ENCODE measurements around the gene RAD51D.
"Not testable (repeated sequence)": the region's sequence is repeated elsewhere in the genome, so short reads cannot be mapped to it uniquely, and the experiment has no call there.

The RAD51D gene

DNA sequence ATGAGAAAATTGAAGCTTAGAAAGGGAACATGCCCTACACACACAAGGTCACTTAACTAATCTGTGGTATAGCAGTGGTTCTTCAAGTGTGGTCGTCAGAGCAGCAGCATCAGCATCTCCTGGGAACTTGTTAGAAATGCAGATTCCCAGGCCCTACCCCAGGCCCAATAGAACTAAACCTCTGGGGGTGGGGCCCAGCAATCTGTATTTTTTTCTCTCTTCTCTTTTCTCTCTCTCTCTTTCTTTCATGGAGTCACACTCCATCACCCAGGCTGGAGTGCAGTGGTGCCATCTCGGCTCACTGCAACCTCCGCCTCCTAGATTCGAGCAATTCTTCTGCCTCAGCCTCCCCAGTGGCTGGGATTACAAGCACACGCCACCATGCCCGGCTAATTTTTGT is 18.6 kb upstream of the RAD51D start:
- DNase-seq, result no peak

DNA sequence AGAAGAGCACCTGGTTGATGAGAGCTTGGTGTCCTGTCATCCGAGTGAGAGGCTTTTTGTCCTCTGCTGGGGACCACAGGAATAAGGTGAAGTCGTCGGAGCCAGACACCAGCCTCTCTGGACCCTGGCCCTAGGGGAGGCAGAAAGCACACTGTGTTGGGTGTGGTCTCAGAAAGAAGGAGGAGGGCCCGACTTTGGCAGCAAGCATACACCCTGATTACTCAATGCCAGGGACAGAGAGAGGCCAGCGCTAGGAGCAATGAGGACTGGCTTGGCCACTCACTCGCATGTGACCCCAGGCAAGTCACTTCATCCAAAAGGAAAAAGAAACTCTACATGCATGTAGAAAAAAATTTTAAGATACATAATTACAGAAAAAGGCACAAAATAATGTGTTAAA is 15.7 kb upstream of the RAD51D start:
- no peak for DNase-seq

DNA sequence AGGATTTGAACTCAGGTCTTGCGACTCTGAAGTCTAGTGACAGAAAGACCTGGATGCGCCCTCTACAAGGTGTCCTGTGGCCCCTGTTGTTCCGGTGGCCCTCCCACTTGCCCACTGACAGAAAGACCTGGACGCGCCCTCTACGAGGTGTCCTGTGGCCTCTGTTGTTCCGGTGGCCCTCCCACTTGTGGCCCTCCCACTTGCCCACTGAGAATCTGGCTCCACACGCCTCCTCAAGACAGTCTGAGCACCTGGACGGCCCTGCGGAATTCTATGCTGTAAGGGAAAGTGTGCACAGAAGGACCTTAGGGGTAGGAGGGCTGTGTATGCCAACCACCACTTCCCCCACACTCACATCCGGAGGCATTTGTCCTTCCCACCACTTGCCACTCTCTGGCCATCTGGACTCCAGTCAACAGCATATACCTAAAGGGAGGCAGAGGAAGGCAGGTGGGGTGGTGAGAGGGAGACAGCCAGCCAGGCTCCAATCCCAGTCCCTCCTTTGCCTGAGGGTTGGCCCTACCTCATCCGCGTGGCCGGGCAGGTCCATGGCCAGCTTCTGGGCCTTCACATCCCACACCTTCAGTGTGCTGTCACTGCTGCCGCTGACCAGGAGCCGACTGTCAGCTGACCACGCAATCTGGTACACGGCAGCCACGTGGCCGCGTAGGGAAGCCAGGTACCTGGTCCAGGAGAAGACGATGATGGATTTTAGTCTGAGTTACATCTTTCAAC is 13.3 kb upstream of the RAD51D start:
- DNase-seq, result no peak

DNA sequence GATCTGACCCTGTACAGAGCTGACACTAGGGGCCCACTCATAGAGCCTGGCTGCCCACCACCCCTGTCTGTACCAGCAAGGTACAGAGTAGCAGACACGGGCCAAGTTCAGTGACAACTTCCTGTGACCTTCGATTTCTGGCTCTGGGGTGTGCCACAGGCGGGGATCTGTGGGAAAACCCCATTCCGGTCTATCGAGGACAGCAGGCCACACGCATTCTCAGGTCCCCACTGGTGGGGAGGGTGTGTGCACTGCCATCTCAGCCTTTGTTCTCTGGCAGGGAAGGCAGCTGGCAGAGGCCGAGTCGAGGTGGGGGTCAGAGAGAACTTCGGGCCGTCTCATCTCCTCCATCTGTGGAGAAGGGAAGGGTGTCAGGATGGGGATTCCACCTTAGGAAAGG is 12.4 kb upstream of the RAD51D start:
- no peak for DNase-seq

DNA sequence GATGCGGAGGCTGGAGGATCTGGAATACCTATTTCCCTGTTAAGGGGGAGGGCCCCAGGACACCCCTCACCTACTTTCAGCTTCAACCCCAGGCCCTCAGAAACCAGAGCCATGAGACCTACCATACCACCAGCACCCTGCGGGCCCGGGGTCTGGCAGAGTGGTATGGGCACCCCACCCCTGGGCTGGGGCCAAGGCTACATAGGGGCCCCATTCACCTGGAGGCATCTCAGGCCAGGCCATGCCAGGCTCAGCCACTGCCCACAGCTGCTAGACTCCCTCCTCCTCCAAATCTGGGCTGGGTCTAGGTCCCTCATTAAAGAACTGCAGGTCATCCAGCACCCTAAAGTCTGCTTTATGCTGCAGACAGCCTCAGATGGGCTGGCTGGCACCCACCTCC is 10.7 kb upstream of the RAD51D start:
- DNase-seq, result no peak

DNA sequence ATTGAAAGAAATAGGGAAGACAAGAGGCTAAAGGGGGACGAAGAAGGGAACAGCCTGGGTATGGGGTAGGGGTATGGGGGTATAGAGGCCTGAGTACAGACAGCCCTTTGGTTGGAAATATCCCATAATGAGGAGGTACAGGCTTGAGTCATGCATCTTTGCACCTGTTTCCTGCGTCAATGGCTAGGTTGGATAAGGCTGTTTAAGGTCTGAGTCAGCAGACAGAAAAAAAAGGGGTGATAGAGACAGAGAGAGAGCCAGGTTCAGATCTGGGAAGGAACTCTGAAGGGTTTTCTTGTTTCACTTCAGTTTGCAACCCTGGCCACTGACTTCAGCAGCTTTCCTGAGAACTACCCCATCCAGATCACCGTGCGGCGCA is 10.3 kb upstream of the RAD51D start:
- DNase-seq, result peak; percentile 10

DNA sequence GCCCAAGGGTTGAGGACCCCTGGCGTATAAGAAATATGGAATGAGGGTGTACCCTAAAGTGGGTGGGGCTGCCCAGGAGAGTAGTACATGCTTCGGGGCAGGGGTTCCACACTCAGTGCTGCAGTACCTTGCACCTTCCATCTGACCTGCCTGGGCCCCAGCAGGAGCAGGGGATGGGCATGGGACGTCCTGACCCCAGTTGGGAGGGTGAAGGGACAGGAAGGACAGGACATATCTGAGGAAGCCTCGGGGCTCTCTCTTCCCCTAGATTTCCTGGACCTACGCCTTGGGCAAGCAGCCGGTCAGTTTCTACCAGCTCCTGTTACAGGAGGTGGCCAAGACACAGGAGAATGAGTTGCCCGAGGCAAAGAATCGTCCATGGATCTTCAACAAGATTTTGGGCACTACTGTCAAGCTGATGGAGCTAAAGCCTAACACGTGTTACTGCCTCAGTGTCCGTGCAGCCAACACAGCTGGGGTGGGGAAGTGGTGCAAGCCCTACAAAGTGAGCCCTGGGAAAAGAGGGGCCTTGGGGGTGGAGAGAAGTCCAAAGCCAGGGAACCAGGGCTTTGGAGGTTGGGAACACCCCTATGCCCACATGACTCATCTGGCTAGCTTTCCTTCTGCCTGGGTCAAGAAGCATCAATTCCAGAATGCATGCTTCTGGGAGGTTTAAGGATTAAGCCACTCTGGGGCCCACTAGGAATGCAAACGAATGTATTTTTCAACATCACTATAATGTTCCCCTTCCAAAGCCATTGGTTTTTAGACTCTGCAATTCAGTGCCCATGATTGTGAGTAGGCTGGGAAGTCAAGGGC is 9.7 kb upstream of the RAD51D start:
- DNase-seq, result no peak

DNA sequence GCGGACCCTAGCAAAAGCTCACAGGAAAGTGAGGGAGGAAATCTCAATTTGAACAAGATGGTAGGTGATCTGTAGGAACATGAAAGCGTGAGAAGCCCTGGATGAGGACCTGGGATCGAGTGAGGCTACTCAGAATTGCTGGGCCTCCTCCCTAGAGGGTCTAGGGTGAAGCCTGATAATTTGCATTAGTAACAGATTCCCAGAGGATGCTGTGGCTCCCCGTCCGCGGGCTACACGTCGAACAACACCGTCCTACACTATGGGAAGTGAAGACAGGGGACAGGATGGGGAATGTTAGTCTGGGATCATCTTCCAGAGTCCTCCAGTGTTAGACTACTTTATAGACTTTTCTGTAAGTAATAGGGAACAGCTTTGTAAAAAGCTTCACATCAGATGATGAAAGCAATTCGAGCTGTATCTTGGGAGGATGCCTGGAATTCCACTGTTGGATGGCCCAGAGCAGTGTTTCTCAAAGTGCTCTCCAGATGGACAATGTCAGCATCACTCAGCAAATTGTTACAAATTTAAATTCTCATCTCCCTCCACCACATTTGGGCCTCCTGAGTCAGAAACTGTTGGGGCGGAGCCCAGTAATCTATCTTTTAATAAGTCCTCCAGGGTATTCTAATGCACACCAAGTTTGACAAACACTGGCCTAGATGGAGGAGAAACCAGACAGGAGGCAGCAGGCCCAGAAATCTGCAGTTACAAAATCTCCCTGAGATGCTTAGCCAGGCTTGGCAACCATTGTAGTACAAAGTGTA is 8.3 kb upstream of the RAD51D start:
- peak; percentile 61 for DNase-seq

DNA sequence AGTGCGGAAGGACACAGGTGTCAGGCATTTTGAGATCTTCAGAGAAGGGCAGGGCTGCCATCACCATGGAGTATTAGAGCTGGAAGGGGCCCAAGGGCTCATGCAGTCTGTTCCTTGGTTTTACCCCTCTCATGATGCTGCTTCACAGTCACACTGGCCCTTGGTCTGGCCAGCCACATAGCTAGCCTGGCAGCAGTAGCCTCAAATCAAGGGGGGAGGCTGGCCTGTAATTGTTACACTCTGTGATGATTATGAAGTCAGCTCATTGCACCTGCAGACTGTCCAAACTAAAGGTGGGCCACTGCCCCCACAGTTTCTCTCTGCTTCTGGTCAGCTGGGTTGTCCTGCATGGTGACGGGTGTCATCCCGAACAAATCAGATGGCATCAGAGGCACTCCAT is 1.7 kb upstream of the RAD51D start, which contains the start of gene FNDC8:
TSS of gene FNDC8 (plus strand) at position 301 of the 400 bp plus-strand sequence. CDS start at position 380, 79 bp downstream.
- DNase-seq, result no peak

DNA sequence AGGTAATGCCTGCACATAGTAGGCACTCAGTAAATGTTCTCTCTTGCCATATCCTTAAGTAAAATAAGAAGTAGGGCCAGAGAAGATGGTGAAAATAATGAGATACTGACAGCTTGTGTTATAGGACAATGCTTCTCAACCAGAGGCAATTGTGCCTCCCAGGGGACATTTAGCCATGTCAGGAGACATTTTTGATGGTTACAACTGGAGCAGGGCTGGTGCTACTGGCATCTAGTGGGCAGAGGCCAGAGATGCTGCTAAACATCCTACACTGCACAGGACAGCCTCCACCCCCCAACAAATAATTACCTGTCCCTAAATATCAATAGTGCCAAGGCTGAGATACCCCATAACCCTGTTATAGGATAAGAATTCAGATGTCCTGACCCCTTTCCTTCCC is 1.7 kb downstream of the RAD51D start:
- DNase-seq, result peak; percentile 32

DNA sequence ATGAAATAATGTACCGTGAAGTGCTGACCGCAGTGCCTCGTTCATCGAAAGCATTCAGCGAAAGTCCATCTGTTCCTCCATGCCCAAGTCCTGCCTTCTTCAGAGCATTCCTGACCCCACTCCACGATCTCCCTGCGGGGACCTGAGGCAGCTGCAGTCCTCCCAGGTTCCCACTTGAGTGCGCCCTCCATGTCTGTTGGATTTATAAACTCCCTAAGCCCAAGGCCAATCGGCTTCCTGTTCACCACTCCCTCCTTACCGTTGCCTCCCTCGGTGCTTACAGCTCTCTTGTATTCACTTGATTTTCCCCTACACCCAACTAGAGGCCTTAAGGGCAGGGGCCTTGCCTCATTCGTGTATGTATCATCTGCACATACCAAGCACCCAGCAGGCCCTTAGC is 2.8 kb downstream of the RAD51D start:
- no peak for DNase-seq

DNA sequence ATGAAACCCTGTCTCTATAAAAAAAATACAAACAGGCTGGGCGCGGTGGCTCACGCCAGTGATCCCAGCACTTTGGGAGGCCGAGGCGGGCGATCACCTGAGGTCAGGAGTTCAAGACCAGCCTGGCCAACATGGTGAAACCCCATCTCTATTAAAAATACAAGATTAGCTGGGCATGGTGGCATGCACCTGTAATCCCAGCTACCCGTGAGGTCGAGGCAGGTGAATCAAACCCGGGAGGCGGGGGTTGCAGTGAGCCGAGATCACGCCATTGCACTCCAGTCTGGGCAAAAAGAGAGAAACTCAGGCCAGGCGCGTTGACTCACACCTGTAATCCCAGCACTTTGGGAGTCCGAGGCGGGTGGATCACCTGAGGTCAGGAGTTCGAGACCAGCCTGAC is 8.9 kb downstream of the RAD51D start:
- not testable (repeated sequence) for DNase-seq

DNA sequence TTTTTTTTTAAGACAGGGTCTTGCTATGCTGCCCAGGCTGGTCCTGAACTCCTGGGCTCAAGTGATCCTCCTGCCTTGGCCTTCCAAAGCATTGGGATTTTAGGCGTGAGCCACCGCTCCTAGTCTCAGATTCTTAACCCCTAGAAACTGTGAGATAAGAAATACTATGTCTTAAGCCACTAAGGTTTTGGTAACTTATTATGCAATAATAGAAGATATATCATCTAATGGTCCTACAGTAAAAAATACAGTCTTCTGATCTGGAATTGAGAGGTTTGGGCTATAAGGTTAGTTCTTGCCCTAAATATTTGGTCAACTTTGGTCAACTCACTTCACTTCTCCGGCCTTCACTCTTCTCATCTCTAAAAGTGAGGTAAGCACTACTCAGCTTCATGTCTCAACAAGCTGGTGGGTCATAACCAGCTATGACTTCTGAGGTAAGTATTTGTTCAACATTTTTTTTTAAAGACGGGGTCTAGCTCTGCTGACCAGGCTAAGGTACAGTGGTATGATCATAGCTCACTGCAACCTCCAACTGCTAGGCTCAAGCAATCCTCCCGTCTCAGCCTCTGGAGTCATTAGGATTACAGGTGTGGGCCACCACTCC is 14.7 kb downstream of the RAD51D start:
- DNase-seq, result no peak

DNA sequence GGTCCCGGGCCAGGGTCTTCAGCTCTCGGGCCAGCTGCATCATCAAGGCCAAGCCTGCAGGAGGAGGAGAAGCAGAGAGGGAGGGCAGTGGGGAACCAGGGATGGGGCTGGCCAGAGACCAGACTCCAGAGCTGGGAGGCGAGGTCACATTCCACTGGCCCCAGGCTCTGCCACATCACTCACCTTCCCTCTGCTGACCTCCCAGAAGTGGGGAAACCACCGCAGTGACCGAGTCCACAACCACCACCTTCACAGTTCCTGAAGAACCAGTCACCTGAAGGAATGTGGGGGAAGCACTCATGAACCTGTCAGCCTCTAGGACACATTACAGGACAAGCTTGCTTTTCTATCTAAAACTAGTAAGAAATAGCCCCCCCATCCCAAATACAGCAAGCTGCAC is 16.4 kb downstream of the RAD51D start:
- no peak for DNase-seq

DNA sequence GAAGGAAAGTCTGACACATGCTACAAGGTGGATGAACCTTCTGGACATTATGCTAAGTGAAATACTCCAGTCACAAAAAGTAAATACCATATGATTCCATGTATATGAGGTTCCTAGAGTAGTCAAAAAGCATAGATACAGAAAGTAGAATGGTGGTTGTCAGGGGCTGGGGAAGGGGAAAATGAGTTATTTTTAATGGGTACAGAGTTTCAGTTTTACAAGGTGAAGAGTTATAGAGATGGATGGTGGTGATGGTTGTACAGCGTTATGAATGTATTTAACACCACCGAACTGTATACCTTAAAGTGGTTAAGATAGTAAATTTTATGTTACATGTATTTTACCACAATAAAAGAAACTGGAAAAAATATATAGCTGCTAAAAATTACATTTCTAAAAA is 17.9 kb downstream of the RAD51D start:
- DNase-seq, result no peak

DNA sequence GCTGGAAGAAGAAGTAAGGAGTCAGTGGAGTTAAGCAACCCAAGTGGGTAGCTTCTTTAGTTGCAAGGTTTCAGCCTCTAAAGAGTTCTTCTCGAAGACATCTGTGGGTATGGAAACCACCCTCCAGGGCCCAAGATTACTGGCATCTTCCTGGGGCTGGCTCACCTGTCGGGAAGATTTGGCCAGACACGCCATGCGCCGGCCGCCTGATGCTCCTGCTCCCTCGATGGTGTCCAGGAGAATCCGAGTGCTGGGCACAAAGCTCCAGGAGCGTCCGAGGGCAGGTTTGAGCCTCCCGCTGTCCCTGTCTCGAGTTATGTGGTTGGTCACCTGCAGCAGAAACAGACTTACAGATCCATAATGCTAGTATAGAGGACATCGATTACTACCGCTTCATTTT is 18.6 kb downstream of the RAD51D start:
- no peak for DNase-seq

DNA sequence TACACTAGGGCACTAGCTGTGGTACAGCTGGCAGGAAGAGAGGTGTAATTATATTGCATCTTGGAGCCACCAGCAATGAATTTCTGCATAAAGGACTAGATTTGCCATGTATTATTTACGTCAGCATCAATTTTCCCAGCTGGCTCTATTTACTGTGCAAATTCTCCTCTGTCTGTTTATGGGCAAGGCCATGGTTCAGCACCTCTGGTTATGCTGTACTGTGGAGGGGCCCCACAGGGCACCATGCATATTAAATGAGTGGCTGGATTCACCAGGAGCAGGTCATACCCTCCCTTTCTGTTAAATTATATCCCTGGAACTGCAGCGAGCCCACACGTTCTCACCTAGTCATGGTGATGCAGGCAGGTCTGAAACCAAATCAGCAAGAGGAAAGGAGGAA is 19.8 kb downstream of the RAD51D start:
- DNase-seq, result no peak

DNA sequence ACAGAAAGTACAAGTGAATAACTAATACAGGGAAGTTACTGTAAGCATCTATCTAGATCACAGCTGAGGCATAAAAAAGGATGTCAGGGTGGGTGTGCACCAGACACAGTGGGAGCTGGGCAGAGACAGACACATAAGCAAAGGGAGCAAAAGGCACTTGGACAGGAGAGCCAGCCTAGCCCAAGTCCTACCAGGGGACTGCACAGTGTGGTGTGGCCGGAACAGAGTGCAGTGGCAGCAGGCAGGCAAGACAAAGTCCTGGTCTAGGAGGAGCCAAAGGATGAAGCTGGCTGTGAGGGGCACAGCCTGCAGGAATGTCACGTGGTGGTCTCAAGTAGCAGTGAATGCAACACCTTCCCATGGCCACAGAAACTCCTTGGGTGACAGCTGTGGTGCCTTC is 21.9 kb downstream of the RAD51D start:
- no peak for DNase-seq

DNA sequence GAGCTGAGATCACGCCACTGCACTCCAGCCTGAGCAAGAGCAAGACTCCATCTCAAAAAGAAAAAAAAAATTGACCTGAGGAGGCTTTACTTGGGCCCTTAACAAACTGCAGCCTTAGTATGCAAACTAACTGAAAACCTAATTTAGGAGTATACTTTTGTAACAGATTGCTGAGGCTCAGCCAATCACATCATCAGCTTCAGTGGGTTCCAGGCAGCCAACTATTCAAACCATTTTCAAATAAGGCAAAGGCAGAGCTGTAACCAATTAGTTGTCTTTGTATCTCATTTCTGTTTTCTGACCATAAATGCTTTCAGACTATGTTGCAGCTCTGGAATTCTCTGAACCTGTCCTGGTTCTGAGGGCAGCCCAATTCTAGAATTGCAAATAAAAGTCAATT is 23.9 kb downstream of the RAD51D start:
- DNase-seq, result no peak

DNA sequence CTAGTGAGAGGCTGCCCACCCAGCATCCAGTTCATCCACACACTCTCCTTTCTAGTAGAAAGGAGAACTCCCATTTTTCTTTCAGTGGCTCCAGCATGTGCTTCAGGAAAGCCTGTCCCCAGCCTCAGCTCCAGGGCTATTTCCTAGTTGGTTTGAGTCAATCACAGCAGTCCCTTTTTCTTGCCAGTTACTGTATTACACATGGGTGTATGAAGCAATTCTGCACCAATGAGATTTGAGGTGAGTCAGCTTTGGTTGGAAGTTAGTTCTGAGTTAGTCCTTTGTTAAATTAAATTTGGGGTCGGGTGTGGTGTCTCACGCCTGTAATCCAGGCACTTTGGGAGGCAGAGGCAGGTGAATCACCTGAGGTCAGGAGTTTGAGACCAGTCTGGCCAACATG is 24.8 kb downstream of the RAD51D start:
- DNase-seq, result peak; percentile 82

DNA sequence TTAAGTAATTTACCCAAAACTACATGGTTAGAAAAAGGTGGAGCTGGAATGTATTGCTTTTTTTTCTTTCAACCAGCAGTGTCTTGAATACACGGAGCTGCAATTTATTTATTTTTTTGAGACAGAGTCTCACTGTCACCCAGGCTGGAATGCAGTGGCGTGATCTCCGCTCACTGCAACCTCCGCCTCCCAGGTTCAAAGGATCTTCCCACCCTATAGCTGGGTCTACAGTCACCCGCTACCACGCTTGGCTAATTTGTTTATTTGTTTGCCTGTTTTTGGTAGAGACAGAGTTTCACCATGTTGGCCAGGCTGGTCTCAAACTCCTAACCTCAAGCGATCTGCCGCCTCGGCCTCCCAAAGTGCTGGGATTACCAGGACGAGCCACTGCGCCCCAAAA is 29.0 kb downstream of the RAD51D start:
- not testable (repeated sequence) for DNase-seq

DNA sequence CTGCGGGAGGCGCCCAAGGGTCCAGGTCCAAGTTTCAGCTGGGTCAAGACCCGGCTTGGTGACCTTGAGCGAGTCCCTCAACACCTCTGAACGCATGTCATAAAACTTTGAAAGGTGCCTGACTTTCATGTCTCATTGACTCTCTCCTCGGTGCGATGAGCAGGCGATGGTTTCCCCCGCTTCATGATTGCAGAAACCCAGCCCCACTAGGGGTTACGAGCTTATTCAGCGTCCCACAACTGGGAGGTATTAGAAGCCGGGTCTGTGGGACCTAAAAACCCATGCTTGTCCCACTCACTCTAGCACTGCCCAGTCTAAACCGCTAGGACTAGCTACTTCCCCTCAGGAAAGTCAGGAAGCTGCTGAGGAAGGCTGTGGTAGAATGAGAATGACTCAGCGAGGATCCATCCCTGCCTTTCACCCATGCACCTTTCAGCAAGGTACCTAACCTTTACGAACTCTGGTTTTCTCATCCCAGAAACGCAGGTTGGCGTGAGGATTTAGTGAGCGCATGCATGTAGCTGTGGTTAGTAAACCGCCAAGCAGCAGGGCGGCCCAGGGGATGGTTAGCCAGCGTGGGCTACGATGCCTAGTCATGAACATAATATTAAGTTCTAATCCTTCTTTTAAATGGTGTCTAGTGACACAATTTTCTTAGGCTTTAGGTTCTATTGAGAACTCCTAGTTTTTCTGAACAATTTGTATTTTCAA is 29.9 kb downstream of the RAD51D start:
- peak; percentile 52 for DNase-seq

Data from fibroblast of skin of right biceps (primary cell).